ENCODE measurements around the gene SRA1. TPM values are rescaled to one million over a fixed set of nuclear protein-coding genes. Genes with fewer than 3 reads are reported as not detected.

SRA1 gene
- total and polyA plus RNA-seq, 9 of the 15 experiments (the other 6 are each of a cell fraction or from before 2014, with no cell fraction given), result 24.1 to 47.4 (median 41.3) TPM

GRCh38 chr5:140598836-140599235, 41.6 kb upstream of the SRA1 start (continued):
- no peak for TF ChIP-seq ZBTB33 (CRISPR knock-in tag; IDR thresholded peaks at IDR 0.05)

- Histone ChIP-seq H3K27me3 (ENCODE audit: control insufficient read depth in 2 of 2, insufficient read depth in 2 of 2, low read length in 2 of 2) (no peaks in the 10 kb centered on the region), H3K36me3 (ENCODE audit: control insufficient read depth, insufficient read depth, low read length) (no peaks in the 10 kb centered on the region), H4K20me1 (replicated peaks; ENCODE audit: control insufficient read depth, insufficient read depth, low read length) (no peaks in the 10 kb centered on the region), H3K4me2 (ENCODE audit: insufficient read depth, low read length) (no peak overlapping the region), H3K27ac (ENCODE audit: extremely low read depth, low read depth, low read length) (no peak overlapping the region), H3K79me2 (ENCODE audit: control insufficient read depth, insufficient read depth, low read length) (no peaks in the 10 kb centered on the region), H2AFZ (ENCODE audit: low read depth, low read length) (no peak overlapping the region), H3K9me3 (replicated peaks; ENCODE audit: control insufficient read depth, insufficient read depth, low read depth, low read length) (no peaks in the 10 kb centered on the region), H3K9ac (ENCODE audit: insufficient read depth in 1 of 2, low read depth in 2 of 2, low read length in 2 of 2) (no peak overlapping the region), H3K4me1 (replicated peaks in 1 of 2; ENCODE audit: control insufficient read depth in 2 of 2, insufficient read depth in 2 of 2, low read length in 2 of 2) (peaks cover 0 to 4% of the 10 kb centered on the region in 2 experiments; a peak in 1 of 5 replicates), H3K9me1 (ENCODE audit: control insufficient read depth, insufficient read depth, low read length) (no peaks in the 10 kb centered on the region), H3K4me3 (no peak overlapping the region)
- FAIRE-seq (no peak), DNase-seq (ENCODE audit: extremely low read depth in 1 of 4, low spot score in 3 of 4) (no peak), ATAC-seq (no peak)
- POLR2A ChIA-PET, result no interaction called here
- TF ChIP-seq RBM14 (IDR thresholded peaks at IDR 0.05; ENCODE audit: borderline replicate concordance, insufficient read depth, low read depth, low read length) (no peak), SMARCE1 (IDR thresholded peaks at IDR 0.05) (no peak), FOXO4 (CRISPR knock-in tag; IDR thresholded peaks at IDR 0.05) (no peak), EGR1 (conservative IDR thresholded peaks at IDR 0.05) (no peak), FOXM1 (IDR thresholded peaks at IDR 0.05; ENCODE audit: low read depth) (no peak), FOXM1 (CRISPR knock-in tag; IDR thresholded peaks at IDR 0.05; ENCODE audit: low read depth) (no peak), ZNF766 (CRISPR knock-in tag; conservative IDR thresholded peaks at IDR 0.05) (no peak), KLF13 (tag; IDR thresholded peaks at IDR 0.05; ENCODE audit: borderline replicate concordance, low read depth) (no peak), FIP1L1 (IDR thresholded peaks at IDR 0.05; ENCODE audit: low read depth, low read length, poor library complexity, severe bottlenecking) (no peak), CCNT2 (IDR thresholded peaks at IDR 0.05; ENCODE audit: borderline replicate concordance, extremely low read depth, insufficient read length, low read depth, low read length) (no peak), E2F5 (CRISPR knock-in tag; IDR thresholded peaks at IDR 0.05) (no peak)
- CTCF ChIA-PET (ENCODE audit: low intra/inter-chr PET ratio), result no interaction called here
- BruUV-seq (replicated peaks), result no TSS peak
- in situ Hi-C loops (cut with MboI) (no loop called here), intact Hi-C loops (cut with micrococcal nuclease) (no loop called here)
- WGBS (ENCODE audit: insufficient coverage, low coverage, missing lambda C conversion rate), result 19% methylated on average over 1 of the region's 1 CpG
Measured at GRCh38 chr5:140596321-140596741, 39.1 kb upstream of the SRA1 start.
